ENCODE data around the gene VAT1. TPM values are rescaled to one million over a fixed set of nuclear protein-coding genes. Genes with fewer than 3 reads are reported as not detected.

VAT1 gene
- total RNA-seq, 1 donor from 2014 or later = 81.3 TPM

DNA sequence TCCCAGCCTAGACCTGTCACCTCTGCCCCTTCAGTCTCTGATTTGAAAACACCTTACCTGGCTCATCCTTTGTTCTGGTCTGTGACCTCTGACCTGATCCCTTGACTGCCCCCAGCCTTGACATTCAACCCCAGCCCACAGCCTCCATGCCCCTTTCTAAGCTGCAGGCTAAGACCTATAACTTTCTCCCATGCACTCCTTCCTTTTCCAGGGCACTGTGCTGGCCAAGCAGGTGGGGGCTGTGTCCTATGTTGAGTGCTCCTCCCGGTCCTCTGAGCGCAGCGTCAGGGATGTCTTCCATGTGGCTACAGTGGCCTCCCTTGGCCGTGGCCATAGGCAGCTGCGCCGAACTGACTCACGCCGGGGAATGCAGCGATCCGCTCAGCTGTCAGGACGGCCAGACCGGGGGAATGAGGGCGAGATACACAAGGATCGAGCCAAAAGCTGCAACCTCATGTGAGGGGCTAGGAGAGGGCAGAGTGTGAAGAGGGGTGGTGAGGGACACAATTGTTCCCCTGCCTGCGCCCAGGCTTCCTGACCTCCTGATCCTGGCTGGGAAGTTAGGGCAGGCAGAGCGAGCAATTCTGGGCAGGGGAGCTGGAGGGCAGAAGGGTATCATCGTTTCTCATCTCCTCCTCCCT, 6.2 kb upstream of the VAT1 start:
- no peak for DNase-seq (ENCODE audit: low spot score)
- intact Hi-C loops (cut with DNase I) = loop anchor here (10.0 kb wide), 1 partner anchor 306 kb away; no protein-coding TSS in a partner anchor

DNA sequence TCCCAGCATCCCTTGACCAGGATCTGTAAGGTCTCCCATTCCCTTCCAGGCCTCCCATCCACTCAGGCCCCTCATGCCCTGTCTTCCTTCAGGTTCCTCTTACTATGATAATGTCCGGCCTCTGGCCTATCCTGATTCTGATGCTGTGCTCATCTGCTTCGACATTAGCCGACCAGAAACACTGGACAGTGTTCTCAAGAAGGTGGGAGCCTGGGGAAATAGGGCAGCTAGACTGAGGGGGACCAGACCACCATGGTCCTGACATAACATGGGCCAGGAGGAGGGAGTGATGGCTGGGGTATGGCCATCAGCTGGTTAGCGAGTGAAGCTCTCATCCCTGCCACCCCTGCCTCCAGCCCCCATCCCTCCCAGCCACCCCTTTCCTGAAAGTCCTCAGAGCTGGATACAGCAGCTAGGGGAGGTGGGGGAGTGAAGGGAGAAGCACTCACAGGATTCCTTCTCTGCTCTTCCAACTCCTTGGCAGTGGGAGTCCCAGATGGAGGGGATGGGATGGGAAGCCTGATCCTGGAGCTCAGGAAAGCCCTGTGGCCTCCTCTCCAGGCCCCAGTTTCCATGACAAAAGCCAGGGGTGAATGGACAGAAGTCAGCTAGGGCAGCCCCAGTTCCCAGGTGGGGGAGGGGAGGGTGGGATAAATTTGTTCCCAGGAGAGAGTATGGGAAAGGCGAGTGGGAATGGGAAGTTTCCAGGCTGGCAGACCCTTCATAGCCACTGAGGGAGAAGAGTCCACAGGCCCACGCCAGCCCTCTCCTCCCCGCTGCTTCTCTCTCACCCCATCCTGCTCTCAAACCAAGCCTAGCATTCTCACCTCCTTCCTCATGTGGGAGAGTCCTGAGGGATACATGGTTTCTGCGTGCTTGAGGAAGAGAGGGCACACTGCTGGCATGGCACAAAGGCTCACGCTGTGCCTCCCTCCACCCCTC, 5.2 kb upstream of the VAT1 start:
- DNase-seq (ENCODE audit: low spot score) = no peak
- intact Hi-C loops (cut with DNase I) = loop anchor here (10.0 kb wide), 1 partner anchor 307 kb away; no protein-coding TSS in a partner anchor

DNA sequence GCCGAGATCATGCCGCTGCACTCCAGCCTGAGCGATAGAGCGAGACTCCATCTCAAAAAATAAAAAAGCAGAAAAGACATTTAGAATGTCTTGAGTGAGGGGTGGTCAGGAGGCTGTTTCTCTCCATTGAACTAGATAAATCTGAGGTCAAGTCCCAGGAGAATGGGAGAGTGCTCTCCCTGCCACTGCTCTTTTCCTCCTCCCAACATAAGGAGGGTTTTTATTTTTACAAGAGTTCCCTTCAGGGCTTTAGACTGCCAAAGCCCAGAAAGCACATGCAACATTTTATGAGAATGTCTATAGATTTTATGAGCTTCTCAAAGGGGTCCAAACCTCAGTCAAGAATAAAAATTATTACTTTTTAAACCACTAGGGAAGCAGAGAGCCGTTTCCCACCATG, 4.4 kb upstream of the VAT1 start:
- intact Hi-C loops (cut with DNase I) = loop anchor here (10.0 kb wide), 1 partner anchor 308 kb away; no protein-coding TSS in a partner anchor
- DNase-seq (ENCODE audit: low spot score) = no peak

DNA sequence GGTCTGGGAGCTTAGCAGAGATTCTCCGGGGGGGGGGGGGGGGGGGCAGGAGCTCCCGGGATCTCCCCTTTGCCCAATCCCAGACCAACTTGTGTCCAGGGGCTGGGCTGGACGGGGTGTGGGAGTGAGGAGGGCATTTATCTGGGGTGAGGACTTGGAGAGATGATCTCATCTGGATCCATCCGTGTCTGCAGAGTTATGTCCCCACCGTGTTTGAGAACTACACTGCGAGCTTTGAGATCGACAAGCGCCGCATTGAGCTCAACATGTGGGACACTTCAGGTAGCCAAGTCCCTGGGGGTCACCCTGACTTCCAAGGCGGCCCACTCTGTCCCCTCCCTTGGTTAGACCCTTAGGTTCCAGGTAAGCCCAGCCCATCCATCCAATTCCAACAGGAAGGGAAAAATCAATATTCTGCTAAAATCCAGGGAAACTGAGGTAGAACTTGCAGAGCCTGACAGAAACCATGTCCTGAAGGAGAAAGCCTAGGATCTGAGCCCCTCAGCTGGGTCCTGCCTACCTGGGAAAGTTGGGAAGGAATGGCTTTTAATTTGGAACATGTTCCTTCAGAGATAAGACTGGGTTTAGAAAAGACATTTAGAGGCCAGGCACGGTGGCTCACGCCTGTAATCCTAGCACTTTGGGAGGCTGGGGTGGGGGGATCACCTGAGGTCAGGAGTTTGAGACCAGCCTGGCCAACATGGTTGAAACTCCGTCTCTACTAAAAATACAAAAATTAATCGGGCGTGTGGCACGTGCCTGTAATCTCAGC, 3.8 kb upstream of the VAT1 start:
- intact Hi-C loops (cut with DNase I) = loop anchor here (10.0 kb wide), 1 partner anchor 309 kb away; no protein-coding TSS in a partner anchor
- DNase-seq (ENCODE audit: low spot score) = no peak

DNA sequence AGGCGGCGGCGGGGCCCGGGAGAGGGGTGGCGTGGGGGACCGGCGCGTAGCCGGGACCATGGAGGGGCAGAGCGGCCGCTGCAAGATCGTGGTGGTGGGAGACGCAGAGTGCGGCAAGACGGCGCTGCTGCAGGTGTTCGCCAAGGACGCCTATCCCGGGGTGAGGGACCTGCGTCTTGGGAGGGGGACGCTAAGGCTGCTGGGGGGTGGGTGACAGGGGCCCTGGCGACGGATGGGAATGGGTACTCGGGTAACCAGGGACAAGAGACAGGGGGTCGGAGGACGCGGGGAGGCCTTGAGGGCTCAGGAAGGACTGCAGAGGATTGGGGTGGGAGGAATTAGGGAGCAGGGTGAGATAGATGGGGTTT, 3.1 kb upstream of the VAT1 start:
- intact Hi-C loops (cut with DNase I) = loop anchor here (10.0 kb wide), 1 partner anchor 310 kb away; no protein-coding TSS in a partner anchor
- no peak for DNase-seq (ENCODE audit: low spot score)

DNA sequence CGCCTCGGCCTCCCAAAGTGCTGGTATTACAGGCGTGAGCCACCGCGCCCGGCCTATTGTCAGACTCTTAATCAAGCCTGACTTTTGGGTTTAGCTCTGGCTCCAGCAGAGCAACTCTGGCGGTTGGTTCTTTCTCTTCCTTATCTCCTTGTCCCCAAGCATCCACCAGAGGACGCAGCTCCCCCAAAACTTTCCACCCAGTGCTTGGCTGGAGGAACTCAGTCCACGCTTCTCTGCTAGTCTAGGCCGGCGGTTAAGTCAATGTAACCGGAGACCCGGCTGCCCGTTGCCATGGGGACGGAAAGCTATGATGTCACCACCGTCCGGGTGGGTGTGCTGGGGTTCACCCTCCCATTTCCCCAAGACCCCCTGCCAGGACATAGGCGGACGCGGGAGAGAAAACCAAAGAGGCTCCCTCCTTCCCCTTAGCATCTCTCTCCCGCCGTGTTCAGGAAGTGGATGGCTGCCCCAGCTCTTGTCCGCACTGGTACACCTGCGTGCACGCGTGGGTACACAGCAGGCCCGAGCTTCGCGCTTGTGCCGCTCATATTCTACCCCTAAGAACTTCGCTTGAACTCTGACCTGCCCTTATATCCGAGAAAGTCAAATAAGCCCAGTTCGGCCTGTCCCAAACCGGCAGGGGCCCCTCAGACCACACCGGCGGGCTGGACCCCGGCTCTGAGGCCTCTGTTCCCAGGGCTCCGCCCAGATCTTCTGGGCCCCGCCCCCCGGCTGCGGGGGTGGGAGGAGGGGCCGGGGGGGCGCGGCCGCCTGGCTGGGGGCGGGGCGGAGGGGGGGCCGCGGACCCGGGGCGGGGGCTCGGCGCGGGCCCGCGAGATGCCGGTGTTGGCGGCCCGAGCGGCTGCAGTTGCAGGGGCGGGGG, 2.5 kb upstream of the VAT1 start, which contains the start of gene RND2:
Gene RND2, plus strand, starts transcription at position 825 of the 883 bp plus-strand sequence. CDS start 117 bp downstream, outside the sequence.
- peak; percentile 89 for DNase-seq (ENCODE audit: low spot score)
- intact Hi-C loops (cut with DNase I) = loop anchor here (1.0 to 10.0 kb wide), 3 partner anchors 101 to 310 kb away; partner anchors contain the start of genes BRCA1 and NBR1

DNA sequence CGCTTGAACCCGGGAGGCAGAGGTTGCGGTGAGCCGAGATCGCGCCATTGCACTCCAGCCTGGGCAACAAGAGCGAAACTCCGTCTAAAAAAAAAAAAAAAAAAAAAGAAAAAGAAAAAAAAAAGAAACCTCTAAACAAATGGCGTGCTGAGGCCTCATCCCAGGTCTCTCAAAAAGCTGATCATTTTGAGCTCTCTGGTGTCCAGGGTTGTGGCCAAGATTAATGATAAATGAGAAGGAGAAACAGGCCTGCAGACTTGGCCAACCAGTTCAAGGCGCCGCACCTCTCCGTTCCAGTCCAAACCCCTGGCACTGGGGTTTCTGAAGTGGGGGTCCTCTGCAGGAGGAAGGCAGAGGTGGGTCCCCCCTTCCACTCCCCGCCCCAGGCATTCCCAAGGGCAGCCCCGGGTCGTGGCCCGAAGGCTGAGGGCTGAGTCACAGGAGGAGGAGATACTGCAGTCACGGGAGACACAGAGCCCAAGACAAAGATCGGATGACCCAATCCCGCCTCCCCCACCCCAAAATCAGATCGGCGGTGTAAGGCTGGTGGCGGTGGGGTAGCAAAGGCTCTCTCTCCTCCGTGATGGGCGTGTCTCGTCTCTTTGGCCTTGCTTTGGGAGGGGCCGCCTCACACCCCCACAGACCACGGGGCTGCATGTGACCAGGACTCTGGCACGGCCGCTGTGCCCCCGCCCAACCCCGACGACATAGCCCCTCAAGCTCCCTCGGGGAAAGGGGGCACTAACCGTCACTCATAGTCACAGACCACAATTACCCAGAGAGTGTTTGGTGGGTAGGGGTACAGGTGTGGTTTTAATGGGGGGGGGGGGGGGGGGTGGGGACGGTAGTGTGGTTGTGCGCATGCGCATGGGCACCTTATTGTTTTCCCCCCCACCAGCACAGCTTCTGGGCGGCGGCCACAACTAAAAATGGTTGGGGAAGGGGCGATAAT, 1.1 kb downstream of the VAT1 start:
- DNase-seq (ENCODE audit: low spot score) = peak; percentile 86
- intact Hi-C loops (cut with DNase I) = loop anchor here (5.0 to 10.0 kb wide), 2 partner anchors 151 to 314 kb away; partner anchors contain the start of gene NBR1

DNA sequence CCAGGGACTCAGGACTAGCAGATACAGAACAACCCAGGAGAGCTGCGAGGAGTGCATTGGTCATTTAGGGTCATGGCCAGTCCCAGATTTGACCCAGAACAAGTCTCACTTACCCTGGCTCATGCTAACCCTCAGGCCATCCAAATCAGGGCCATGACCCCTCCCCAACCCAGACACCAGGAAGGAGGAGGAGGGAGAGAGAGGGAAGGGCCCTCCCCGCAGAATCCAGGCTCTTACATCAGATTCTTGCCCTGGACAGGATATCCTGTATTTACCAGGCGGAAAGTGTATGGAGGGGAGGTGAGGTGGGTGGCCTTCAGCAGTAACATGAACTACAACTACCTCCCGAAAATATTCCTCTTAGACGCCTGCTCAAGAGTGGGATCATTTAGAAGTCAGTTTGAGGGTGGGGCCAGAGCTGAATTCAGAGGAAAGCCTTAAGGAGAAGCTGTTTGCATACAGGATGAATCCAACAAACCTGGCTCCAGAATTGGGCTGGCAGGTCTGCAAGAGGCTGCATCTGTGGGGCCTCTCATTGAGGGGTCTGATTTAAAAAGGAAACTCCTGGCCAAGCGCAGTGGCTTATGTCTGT, 2.1 kb downstream of the VAT1 start:
- DNase-seq (ENCODE audit: low spot score) = no peak
- intact Hi-C loops (cut with DNase I) = loop anchor here (5.0 to 10.0 kb wide), 2 partner anchors 152 to 315 kb away; partner anchors contain the start of gene NBR1

DNA sequence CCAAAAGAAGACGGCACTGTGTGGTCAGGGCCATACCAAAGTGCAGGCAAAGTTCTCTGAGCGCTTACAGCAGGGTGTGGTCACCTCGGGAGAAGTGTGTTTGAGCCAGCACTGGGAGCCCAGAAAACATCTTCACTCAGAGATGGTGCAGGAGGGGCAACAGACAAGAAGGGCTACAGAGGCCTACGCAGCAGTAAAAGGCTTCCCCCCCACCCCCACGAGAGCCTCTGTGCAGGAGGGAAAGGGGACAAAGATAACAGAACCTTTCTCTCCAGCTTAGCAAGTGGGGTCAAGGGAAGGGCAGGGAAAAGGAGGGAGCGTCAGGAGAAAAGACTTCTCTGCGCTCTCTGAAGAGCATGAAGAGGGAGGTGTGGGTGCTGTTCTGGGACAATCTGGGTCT, 2.8 kb downstream of the VAT1 start:
- intact Hi-C loops (cut with DNase I) = no loop called here
- DNase-seq (ENCODE audit: low spot score) = no peak

DNA sequence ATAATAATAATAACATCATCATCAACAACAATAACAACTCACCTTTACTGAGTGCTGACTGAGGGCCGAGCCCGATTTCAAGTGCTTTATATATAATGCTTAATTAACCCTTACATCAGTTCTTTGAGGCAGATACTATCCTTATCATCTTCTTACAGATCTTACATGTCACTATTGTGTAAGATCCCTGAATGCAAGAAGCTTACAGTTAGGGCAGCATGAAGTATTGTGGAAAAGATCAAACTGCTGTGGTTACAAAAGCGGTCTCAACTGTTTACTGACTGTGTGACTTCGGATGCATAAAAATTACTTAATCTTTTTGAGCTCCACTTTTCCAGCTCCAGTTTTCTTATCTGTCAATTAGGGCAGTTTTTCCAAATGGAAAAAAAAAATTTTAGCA, 3.3 kb downstream of the VAT1 start:
- no peak for DNase-seq (ENCODE audit: low spot score)
- intact Hi-C loops (cut with DNase I) = no loop called here

DNA sequence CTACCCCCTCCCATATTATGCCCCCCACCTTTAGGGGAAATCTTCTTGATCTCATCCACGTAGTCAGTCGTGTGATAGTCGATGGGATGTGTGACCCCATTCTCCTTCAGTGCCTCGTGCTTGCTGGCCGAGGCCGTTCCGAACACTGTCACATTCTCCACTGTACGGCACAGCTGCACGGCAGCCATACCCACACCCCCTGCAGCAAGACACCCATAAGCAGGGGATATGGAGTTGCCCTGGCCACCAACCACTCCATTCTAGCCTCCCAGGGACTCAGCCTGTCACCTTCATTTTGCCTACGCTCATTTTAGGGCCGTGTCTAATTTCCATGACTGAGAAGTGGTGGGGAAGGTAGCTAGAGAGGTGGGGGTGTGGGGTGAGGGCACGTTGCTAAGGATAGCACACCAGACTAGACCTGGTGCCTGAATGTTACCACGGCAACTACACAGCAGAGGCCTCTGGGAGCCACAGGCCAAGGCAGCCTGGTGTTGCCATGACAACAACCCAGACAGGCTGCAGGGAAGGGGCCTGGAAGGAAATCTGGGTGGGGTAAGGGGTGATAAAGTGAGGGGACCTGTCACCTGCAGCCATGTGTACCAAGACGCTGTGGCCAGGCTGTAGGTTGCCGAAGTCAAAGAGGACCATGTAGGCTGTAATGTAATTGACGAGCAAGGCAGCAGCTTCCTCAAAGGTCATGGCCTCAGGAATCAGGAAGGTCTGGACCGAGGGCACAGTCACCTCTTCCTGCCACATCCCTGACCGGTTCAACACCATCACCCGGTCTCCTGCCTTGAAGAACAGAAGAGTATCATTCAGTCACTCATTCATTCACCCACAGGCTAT, 4.0 kb downstream of the VAT1 start:
- no peak for DNase-seq (ENCODE audit: low spot score)
- intact Hi-C loops (cut with DNase I) = no loop called here

DNA sequence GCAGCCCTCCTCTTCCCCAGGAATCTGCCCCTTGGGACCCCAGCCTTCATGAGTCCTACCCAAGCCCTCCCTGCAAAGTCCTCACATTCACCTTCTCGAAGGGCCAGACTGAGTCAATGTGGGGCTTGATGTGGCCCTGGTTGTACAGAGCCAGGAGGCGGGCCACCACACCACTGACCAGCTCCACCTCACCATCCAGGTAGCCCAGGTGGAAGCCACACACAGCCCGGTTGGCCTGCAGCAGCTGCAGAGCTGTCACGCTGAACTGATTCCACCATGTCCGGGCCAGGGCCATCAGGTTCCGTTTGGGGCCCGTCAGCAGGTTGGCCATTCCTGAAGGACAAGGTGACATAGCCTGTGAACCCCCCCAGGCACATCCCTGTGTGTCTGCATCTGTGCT, 6.0 kb downstream of the VAT1 start:
- no peak for DNase-seq (ENCODE audit: low spot score)
- intact Hi-C loops (cut with DNase I) = no loop called here

DNA sequence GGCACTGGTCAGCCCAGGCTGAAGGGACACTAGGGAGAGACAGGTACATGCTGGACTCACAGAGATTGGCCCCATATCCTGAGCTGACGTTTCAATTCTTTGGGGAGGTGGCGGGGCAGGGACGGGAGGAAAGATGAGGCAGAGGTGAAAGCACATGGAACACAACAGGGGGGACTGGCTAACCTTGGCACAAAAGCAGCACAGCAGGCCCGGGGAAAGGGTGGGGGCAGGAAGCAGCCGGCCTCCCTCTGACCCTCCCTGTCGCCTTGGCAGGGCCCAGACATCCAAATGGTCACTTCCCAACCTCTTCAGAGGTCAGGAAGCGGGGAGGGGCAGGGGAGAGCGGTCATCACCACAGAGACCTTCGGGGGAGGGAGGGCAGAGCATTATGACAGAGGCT, 6.6 kb downstream of the VAT1 start:
- intact Hi-C loops (cut with DNase I) = no loop called here
- peak; percentile 82 for DNase-seq (ENCODE audit: low spot score)

DNA sequence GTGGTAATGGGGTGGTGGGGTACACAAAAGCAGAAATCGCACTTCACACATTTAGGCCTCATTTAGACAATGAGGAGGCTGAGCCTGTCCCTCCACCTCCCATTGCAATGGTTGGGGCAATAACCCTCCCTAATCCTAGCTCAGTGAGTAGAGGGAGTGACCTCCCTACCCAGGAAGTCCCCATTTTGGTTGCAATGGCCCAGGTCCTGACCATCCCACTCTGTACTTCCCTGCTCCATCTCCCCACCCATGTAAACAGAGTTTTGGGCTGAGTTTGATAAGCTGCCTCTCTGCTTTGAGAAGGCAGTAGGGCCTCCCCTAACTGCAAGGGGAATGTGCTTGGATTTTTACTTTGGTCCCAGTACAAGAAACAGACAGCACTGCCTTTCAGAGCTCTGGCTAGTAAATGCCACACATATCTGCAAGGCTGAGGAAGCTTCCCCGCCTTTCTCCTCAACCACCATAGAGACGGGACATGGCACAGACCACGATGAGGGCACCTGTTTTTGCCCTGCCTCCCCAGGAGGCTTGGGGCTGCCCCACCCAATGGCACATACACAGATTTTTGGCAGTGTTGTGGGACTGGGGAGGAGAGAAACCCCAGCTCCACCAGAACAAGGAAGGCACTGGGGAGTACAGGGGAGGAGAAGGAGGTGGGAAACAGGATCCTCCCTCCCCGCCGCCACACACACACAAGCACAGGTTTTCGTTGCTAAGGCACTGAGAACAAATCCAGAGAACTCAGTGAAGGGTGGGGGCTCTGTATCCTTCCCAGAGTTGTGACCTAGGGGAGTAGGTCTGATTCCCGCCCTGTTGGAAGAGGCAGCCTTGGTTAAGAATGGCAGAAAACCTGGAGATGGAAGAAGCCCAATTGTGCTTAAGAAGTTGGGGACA, 7.3 kb downstream of the VAT1 start:
- DNase-seq (ENCODE audit: low spot score) = no peak
- intact Hi-C loops (cut with DNase I) = no loop called here

DNA sequence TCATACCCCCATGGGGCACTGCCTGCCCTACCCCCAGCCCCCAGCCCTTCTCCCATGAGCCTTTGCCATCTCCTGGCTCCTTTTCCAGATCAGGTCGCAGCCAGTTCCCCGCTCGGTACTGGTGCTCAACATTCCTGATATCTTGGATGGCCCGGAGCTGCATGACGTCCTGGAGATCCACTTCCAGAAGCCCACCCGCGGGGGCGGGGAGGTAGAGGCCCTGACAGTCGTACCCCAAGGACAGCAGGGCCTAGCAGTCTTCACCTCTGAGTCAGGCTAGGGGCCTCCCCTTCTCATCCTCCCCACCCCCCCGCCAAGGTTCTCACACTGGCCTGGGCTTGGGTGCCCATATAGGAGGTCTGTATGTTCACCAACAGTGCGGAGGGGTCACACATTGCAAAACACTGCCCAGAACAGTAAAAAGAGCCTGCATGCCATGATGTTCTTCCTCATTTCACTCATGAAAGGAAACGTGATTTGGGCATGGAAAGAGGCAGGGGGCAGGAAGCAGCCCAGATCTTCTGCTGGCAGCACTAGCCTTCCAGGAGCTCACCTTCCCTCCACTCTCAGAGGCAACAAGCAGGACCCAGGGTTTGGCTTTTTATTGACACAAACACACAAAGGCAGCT, 8.1 kb downstream of the VAT1 start:
- intact Hi-C loops (cut with DNase I) = no loop called here

More for the DNA sequence above, 8.1 kb downstream of the VAT1 start:
- DNase-seq (ENCODE audit: low spot score) = no peak
